Anterior cingulate cortex (tissue), 58 donors: Measurements from ENCODE around the gene EXOC6.
"Not testable (repeated sequence)": the region's sequence is repeated elsewhere in the genome, so short reads cannot be mapped to it uniquely, and the experiment has no call there.

ENCODE experiments used
- DNase-seq, 58 donors: peaks; one replicate each; lab custom pipeline; 2025; lab: John Stamatoyannopoulos, UW

EXOC6 gene

DNA sequence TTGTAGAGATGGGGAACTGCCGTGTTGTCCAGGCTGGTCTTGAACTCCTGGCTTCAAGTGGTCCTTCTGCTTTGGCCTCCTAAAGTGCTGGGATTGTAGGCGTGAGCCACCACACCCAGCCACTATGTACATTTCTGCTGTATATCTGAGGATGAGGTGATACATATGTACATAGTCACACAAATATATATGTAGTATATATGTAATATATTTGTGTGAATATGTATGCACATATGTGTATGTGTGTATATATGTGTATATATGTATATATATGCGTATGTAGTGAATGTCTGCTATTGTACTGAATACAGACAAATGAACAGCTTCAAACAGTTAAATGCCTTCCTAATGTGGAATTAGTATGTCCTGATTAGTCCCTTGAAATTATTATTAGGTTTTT is 70.3 kb downstream of the EXOC6 start:
- no peak for DNase-seq

DNA sequence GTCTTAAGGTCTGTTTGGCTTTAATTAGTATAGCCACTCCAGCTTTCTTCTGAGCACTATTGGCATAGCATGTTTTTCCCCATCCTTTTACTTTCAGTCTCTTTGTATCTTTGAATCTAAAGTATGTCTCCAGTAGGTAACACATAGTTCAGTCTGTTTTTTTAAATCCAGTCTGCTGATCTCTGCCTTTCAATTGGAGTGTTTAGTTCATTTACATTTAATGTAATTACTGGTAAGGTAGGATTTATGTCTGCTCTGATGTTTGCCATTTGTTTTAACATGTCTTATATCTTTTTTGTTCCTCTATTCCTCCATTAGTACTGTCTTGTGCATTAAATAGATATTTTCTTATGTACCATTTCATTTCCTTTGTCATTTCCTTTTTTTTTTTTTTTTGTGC is 72.5 kb downstream of the EXOC6 start:
- DNase-seq, result no peak

DNA sequence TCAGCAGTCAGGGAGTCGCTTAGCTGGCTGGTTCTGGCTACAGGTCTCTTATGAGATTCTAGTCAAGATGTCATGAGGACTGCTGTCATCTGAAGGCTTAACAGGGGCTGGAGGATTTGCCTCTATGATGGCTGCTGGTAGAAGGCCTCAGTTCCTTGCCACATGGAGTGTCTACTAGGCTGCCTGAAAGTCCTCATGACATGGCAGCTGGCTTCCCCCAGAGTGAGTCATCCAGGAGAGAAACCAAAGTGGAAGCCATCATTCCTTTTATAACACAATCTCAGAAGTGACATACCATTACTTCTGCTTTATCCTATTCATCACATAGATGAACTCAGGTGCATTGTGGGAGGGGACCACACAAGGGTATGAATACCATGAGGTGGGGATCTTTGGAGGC is 75.1 kb downstream of the EXOC6 start:
- DNase-seq, result no peak

DNA sequence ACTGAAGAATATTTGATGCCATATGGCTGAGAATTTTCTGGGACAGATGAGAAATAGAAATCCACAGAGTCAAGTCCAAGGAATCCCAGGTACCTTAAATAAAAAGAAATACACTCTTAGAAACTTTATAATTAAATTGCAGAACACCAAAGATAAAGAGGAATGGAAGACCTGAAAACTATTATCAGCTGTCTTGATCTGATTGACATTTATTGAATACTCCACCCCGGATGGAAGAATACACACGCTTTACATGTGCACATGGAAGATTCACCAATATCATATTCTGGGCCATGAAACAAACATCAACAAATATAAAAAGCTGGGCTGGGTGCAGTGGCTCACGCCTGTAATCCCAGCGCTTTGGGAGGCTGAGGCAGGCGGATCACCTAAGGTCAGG is 81.6 kb downstream of the EXOC6 start:
- no peak for DNase-seq

DNA sequence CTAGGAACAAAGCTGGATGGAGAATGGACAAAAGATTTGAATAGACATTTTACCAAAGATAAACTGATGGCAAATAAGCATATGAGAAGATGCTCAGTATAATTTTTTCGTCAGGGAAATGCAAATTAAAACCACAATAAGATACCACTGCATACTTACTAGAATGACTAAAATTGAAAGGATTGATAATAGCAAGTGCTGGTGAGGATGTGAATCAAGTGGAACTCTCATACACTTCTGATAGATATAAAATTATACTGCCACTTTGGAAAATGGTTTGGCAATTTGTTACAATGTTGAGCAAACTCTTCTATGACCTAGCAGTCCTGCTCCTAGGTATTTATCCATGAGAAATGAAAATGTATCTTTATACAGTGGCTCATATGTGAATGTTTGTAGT is 83.3 kb downstream of the EXOC6 start:
- no peak for DNase-seq

DNA sequence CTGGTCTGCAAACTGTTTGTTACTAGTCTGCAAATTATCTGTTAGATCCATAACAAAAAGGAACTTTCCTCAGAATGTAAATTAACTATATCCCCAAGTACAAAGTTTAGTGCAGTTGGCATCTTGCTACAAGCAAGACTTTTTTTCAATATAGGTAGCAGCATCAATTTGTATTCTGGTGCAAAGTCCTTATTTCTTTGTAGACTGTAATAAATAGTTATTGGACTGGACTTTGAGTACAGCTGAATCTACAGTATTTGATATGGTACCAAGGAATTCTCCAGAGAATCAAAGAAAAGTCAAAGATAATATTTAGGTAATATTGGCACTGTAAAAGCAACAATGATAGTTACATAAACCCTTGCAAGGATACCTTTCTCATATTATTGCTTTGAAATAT is 89.6 kb downstream of the EXOC6 start:
- DNase-seq, result no peak

DNA sequence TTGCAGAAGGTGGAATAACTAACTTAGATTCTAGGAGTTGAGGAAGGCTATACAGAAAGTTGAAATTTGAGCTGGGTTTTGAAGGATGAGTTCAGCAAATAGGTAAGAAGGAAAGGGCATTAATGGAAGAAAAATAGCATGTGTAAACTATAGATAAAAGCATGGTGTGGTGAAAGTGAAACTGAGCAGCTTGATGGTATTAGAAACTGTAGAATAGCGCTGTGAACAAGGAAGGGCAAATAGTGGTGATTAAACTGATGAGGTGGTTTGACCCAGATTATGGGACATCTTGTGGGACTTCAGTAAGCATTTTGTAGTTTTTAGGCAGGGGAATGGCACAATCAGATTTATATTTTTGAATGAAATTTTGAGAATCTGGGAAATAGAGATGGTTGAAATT is 90.5 kb downstream of the EXOC6 start:
- no peak for DNase-seq

DNA sequence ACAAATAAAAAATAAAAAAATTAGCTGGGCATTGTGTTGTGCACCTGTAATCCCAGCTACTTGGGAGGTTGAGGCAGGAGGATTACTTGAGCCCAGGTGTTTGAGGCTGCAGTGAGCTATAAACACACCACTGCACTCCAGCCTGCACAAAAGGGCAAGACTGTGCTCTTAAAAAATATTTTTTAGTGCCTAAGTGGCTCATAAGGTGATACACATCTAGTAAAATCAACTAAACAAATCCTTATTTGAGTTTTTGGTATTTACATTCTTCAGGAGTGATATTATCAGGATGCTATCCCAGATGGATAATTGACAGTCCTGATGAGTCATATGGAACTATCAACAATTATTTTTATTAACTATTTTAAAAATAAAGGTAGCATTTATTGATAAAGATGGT is 93.9 kb downstream of the EXOC6 start:
- DNase-seq, result no peak

DNA sequence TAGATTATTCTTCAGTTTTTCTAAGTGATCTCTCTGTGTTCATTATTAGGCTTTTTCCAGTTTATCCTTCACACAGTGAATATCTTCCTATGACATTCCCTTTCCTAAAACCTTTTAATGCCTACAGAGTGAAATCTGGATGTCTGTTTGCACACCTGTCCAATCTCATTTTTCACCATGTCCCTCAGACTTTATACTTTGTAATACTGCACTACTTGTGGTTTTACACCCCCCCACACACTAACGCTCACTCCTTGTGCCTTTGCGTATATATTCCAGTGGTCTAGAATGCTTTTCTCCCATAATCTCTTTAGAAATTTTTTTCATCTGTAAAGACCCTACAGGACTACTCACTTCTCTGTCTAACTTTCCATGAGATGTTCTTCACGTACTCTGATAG is 98.2 kb downstream of the EXOC6 start:
- no peak for DNase-seq

DNA sequence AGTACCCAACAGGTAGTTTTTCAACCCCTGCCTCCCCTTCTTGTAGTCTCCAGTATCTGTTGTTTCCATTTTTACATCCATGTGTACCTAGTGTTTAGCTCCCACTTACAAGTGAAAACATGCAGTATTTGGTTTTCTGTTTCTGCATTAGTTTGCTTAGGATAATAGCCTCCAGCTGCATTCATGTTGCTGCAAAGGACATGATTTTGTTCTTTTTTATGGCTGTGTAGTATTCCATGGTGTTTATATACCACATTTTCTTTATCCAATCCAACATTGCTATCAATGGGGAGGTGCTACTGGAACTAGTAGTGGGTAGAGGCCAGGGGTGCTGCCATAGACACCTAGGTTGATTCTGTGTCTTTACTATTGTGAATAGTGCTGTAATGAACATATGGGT is 104.3 kb downstream of the EXOC6 start:
- not testable (repeated sequence) for DNase-seq

DNA sequence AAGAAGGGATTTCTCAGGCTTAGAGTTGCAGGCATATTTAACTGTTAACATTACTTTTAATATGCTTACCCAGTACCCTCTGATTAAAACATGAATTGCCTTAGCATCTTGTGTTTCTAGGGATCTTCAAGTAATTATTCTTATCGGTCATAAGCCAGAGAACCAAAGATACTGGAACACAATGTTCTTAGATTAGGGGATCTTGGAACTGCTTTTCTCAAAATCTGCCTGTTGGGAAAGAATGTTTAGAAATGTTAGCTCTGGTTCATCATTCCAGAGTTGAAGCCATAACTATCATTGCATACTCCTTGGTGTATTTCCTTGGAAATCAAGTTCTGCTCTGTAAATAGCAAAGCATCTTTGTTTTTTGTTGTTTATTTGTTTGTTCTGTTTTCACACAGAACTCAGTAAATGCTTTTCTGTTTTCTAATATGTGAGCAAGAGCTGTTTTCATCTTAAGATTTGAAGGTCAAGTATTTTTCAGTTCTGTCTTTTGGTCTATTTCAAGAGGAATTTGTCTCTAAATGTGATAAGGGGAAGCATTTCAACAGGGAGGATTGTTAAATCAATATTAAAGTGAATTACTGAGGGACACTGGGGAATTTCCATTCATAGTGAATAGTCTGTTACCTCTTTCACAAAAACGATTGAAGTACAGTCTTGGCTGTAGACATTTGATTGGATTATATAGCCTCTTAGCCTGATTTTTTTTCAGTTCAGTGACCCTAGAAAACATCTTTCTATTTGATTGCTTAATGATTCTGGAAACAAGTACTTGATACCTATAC is 109.1 kb downstream of the EXOC6 start:
- DNase-seq, result no peak

DNA sequence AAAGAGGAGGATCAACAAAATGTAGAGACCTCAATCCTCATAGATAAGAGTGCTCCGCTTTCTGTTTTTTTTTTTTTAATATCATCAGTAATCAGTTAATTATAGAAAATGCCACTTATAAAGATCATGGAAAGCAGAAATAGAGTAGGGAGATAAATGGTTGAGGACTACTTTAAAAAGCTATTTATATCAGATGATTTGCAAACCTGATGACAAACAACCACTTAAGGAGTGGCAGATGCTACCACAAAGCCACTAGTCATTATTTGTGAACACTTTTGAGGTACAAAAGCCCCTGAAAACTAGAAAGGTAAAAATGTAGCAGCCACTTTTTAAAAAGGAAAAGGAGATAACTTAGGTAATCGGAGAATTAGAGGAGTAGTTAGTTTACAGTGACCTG is 113.3 kb downstream of the EXOC6 start:
- no peak for DNase-seq

DNA sequence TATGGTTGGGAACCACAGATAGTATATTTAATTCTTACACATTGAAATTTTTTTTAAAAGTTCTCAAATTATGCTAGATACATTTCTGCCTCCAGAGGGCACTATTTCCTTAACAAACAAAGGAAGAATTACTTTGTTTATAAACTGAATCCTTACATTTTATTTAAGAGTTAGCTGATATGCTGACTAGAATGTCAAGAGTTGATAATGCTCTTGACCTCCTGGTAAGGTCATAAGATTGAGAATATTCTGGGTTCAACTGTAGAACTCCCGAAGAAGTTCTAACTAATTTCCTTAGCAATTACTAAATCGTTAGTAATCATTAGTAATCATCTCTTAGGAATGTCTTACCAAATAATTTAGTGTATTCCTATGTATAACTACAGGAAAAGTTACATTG is 117.0 kb downstream of the EXOC6 start:
- DNase-seq, result no peak

DNA sequence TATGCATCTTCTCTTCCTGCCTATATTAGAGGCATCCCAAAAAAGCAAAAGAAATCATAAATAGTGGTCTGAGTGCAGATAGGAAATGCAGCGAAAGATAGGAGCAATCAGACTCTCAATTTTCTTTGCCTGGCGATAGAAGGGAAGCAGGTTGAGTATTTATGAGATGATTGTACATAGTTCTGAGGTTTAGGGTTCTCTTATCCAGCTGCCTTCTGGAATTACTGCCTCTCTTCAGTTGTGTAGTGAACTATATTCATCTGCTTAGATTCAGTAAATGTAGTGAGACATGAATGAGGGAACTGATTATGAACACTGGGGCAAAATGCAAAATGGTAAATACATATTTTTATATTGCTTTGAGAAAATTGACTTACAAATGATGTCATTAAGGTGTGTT is 119.3 kb downstream of the EXOC6 start:
- DNase-seq, result no peak

DNA sequence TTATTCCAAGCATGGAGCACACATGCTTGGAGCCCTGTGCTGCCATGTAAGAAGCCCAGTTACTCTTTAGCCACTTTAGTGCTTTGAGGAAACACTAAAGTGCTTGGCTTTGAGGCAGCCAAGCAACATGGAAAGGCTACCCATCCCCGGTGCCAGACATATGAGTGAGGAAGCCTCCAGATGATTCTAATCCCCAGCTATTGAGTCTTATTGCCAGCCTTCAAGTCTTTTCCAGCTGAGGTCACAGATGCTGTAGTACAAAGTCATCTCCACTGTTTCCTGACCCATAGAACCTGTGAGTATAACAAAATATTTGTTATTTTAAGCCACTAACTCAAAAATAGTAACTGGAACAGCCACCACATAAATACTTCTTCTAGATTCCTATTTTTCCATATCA is 120.8 kb downstream of the EXOC6 start:
- no peak for DNase-seq

DNA sequence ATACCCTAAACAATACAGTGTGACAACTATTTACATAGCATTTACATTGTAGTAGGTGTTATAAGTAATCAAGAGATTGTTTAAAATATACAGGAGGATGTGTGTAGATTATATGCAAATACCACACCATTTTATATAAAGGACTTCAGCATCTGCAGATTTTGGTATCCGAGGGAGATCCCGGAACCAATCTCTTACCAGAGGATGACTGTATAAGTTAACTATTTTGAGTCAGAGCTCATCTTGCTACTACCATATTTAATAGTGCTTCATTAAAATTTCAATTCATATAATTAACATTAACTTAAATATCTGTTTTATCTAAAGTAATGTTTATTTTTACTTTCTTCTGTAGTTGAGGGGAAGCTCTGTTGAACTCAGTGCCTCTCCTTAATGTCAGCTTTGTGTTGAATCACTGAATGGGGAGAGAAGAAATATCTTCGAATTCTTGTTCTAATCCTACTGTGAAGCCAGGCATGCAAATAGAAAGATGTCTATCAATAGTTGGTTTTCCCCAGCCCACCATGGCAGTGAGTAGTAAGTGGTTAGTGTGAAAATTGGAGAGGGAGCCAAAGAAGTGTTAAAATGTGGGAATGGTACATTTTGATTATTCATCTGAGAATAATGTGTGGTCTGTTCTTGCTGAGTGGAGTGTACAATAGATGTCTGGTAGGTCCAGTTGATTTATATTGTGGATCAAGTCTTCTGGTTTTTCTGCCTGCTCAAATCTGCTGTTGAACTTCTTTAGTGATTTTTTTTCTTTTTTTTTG is 122.2 kb downstream of the EXOC6 start:
- no peak for DNase-seq

DNA sequence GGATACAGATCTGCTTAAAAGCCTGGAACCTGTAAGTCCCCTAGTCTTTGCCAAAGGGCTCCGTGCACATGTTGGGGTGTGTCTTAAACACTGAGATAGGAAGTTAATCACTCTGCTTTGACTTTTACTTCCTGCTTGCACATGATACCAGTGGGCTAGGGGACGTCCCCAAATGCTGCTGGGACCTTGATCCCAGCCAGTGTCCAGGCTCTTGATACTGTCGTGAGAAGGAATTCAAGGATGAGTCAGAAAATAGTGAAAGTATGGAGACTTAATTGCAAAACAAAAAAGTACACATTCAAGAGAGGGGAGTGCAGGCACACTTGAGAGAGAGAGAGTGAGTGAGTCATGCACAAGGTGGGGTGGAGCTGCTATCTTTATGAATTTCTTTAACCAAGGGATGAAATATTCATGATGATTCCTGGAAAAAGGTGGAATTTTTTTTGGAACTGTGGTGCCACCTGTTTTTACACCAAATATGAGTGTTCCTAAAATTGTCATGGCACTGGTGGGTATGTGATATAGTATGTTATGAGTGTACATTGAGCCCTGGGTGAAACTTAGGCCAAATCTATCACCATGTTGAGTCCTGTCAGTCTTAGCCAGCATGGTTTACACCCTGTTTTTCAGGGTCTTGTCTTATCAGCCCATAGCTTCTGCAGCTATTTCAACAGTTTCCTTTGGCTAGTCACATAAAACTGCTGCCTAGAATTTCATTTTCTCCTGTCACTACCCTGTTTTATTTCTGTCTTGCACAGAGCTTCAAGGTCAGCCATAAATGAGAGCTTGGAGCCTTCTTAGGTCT is 123.9 kb downstream of the EXOC6 start:
- no peak for DNase-seq

DNA sequence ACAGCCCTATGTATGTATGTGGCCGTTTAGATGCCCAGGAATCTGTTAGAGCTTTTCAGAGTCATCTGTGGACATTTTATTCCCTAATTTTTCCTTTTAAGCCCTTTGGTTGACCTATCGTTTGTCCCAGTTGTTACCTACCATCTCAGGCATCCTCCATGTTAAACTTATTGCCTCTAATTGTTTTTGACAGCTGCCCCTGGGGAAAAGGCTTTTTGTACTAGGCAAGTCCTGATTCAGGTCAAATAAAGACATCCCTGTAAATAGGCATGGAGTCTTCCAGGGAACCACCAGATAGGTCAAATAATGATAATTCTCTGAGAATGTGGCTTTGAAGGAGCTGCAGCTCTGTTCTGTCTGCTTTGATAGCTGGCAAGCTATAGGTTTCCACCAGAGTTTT is 124.6 kb downstream of the EXOC6 start:
- no peak for DNase-seq

DNA sequence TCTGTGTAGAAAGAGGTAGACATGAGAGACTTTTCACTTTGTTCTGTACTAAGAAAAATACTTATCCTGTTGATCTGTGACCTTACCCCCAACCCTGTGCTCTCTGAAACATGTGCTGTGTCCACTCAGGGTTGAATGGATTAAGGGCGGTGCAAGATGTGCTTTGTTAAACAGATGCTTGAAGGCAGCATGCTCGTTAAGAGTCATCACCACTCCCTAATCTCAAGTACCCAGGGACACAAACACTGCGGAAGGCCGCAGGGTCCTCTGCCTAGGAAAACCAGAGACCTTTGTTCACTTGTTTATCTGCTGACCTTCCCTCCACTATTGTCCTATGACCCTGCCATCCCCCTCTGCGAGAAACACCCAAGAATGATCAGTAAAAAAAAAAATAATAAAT is 128.0 kb downstream of the EXOC6 start:
- not testable (repeated sequence) for DNase-seq

DNA sequence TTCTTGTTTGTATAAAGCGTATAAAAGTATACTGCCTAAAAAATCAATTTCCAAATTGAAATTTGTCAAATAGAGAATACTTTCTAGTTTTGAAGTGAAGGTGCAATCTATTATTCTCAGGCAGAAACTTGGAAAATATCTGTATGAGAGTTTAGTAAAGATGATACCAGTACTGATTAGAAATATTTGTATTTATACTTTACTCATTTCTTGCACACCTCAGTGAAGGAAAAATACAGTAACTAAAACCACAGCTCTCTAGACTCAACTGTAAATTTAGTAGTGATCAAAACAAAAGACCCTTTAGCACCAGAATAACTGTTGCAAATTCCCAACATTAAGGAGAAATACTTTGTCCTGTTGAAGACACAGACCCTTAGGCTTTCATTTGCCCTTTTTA is 140.9 kb downstream of the EXOC6 start:
- no peak for DNase-seq

DNA sequence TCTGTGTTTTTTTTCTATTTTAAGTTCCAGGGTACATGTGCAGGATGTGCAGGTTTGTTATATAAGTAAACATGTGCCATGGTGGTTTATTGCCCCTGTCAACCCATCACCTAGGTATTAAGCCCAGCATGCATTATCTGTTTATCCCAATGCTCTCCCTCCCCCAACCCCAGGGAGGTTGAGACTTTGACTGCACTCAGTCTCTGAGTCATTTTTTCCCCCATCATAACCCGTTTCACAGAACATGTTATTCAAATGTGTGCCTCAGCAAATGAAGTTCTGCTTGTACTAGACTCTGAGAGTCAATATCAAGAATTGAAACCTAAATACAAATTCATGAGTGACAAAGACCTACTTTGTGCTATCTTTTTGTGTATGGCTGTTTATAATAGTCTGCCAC is 142.3 kb downstream of the EXOC6 start:
- DNase-seq, result no peak
